GM10847 (cell line): ENCODE data around the gene LANCL2.

ENCODE experiments used
- POLR2A ChIP-seq: IDR thresholded peaks from 2 replicates; pipeline ENCODE4 v1.6.1; 2011; ENCODE audit not compliant: insufficient read length; ENCODE audit errors: extremely low read depth

The LANCL2 gene

GRCh38 chr7:55415173-55415778, 50.1 kb downstream of the LANCL2 start:
- TF ChIP-seq POLR2A, result no peak

GRCh38 chr7:55420530-55420929, 55.4 kb downstream of the LANCL2 start:
- TF ChIP-seq POLR2A, result no peak

- TF ChIP-seq POLR2A, result no peak
Observed at GRCh38 chr7:55423277-55423711, 58.2 kb downstream of the LANCL2 start.

GRCh38 chr7:55423891-55424290, 58.8 kb downstream of the LANCL2 start:
- TF ChIP-seq POLR2A, result no peak

GRCh38 chr7:55425141-55425752, 60.1 kb downstream of the LANCL2 start:
- no peak for TF ChIP-seq POLR2A

- TF ChIP-seq POLR2A, result no peak
Observed at GRCh38 chr7:55426676-55427075, 61.5 kb downstream of the LANCL2 start.

GRCh38 chr7:55427342-55427741, 62.2 kb downstream of the LANCL2 start:
- no peak for TF ChIP-seq POLR2A

GRCh38 chr7:55427800-55428199, 62.7 kb downstream of the LANCL2 start:
- TF ChIP-seq POLR2A, result no peak

GRCh38 chr7:55429835-55430499, 64.8 kb downstream of the LANCL2 start:
- no peak for TF ChIP-seq POLR2A

GRCh38 chr7:55431898-55432297, 66.8 kb downstream of the LANCL2 start:
- no peak for TF ChIP-seq POLR2A

GRCh38 chr7:55432506-55432905, 67.4 kb downstream of the LANCL2 start:
- TF ChIP-seq POLR2A, result no peak

- TF ChIP-seq POLR2A, result no peak
Observed at GRCh38 chr7:55432939-55433784, 68.0 kb downstream of the LANCL2 start.

GRCh38 chr7:55435466-55435865, 70.3 kb downstream of the LANCL2 start:
- no peak for TF ChIP-seq POLR2A

- TF ChIP-seq POLR2A, result no peak
Observed at GRCh38 chr7:55436457-55436856, 71.3 kb downstream of the LANCL2 start.

- no peak for TF ChIP-seq POLR2A
Observed at GRCh38 chr7:55437375-55437774, 72.2 kb downstream of the LANCL2 start.
